ENCODE results near the gene YWHAQ.
"Not testable (repeated sequence)": the region's sequence is repeated elsewhere in the genome, so short reads cannot be mapped to it uniquely, and the experiment has no call there.

YWHAQ gene

GRCh38 chr2:9631553-9631819 is 689 bp upstream of the YWHAQ start:
- no peak for DNase-seq

GRCh38 chr2:9630117-9630735 is 571 bp downstream of the YWHAQ start:
- peak; percentile 55 for DNase-seq

- DNase-seq, result no peak
Measured at GRCh38 chr2:9629222-9630116, 1.3 kb downstream of the YWHAQ start.

- no peak for DNase-seq
Measured at GRCh38 chr2:9627310-9627709, 3.5 kb downstream of the YWHAQ start.

GRCh38 chr2:9623151-9623550 is 7.6 kb downstream of the YWHAQ start:
- DNase-seq, result no peak

- not testable (repeated sequence) for DNase-seq
Measured at GRCh38 chr2:9621655-9622054, 9.1 kb downstream of the YWHAQ start.

- DNase-seq, result no peak
Measured at GRCh38 chr2:9618410-9618809, 12.4 kb downstream of the YWHAQ start.

- no peak for DNase-seq
Measured at GRCh38 chr2:9617749-9618148, 13.0 kb downstream of the YWHAQ start.

GRCh38 chr2:9617296-9617695 is 13.5 kb downstream of the YWHAQ start:
- no peak for DNase-seq

GRCh38 chr2:9614562-9614961 is 16.2 kb downstream of the YWHAQ start:
- no peak for DNase-seq

- no peak for DNase-seq
Measured at GRCh38 chr2:9613291-9613690, 17.5 kb downstream of the YWHAQ start.

- not testable (repeated sequence) for DNase-seq
Measured at GRCh38 chr2:9611549-9611912, 19.3 kb downstream of the YWHAQ start.

- DNase-seq, result no peak
Measured at GRCh38 chr2:9610781-9611548, 19.8 kb downstream of the YWHAQ start.

GRCh38 chr2:9608491-9608890 is 22.3 kb downstream of the YWHAQ start:
- DNase-seq, result not testable (repeated sequence)

- DNase-seq, result no peak
Measured at GRCh38 chr2:9602412-9602811, 28.4 kb downstream of the YWHAQ start.

- no peak for DNase-seq
Measured at GRCh38 chr2:9601397-9601796, 29.4 kb downstream of the YWHAQ start.

- no peak for DNase-seq
Measured at GRCh38 chr2:9599430-9599829, 31.4 kb downstream of the YWHAQ start.

- no peak for DNase-seq
Measured at GRCh38 chr2:9596621-9597311, 34.0 kb downstream of the YWHAQ start.

- no peak for DNase-seq
Measured at GRCh38 chr2:9595746-9596145, 35.1 kb downstream of the YWHAQ start.

- DNase-seq, result not testable (repeated sequence)
Measured at GRCh38 chr2:9595256-9595655, 35.5 kb downstream of the YWHAQ start.

GRCh38 chr2:9594366-9595054 is 36.3 kb downstream of the YWHAQ start:
- no peak for DNase-seq

GRCh38 chr2:9593925-9594324 is 36.9 kb downstream of the YWHAQ start:
- DNase-seq, result no peak

GRCh38 chr2:9592699-9593098 is 38.1 kb downstream of the YWHAQ start:
- DNase-seq, result no peak
